HG03060 (cell line): Measurements from ENCODE around the gene MATK.

Source experiments
- ATAC-seq: cut with Tn5 transposase; IDR thresholded peaks from one replicate; pipeline ENCODE4 v1.9.1; 2021; ENCODE audit warnings: low read depth, moderate number of reproducible peaks; ENCODE audit not compliant: unreplicated experiment

The MATK gene

GRCh38 chr19:3792114-3792513 is 5.9 kb upstream of the MATK start:
- ATAC-seq = no peak

- no peak for ATAC-seq
Observed at GRCh38 chr19:3790941-3791340, 4.8 kb upstream of the MATK start.

- ATAC-seq = no peak
Observed at GRCh38 chr19:3790209-3790734, 4.1 kb upstream of the MATK start.

- no peak for ATAC-seq
Observed at GRCh38 chr19:3788996-3789778, 3.0 kb upstream of the MATK start.

GRCh38 chr19:3785451-3785937 is 687 bp downstream of the MATK start:
- no peak for ATAC-seq

GRCh38 chr19:3784607-3785450 is 1.4 kb downstream of the MATK start:
- no peak for ATAC-seq

- ATAC-seq = no peak
Observed at GRCh38 chr19:3783660-3784584, 2.3 kb downstream of the MATK start.

- no peak for ATAC-seq
Observed at GRCh38 chr19:3782903-3783302, 3.3 kb downstream of the MATK start.

- no peak for ATAC-seq
Observed at GRCh38 chr19:3782330-3782729, 3.9 kb downstream of the MATK start.

GRCh38 chr19:3781603-3782002 is 4.6 kb downstream of the MATK start:
- no peak for ATAC-seq

- no peak for ATAC-seq
Observed at GRCh38 chr19:3780786-3781304, 5.3 kb downstream of the MATK start.

- no peak for ATAC-seq
Observed at GRCh38 chr19:3778899-3779723, 7.1 kb downstream of the MATK start.

GRCh38 chr19:3778104-3778867 is 7.9 kb downstream of the MATK start:
- ATAC-seq = no peak

GRCh38 chr19:3776479-3777040 is 9.6 kb downstream of the MATK start:
- no peak for ATAC-seq

GRCh38 chr19:3775831-3776230 is 10.3 kb downstream of the MATK start:
- ATAC-seq = no peak

- no peak for ATAC-seq
Observed at GRCh38 chr19:3775374-3775711, 10.8 kb downstream of the MATK start.

- no peak for ATAC-seq
Observed at GRCh38 chr19:3774621-3775373, 11.4 kb downstream of the MATK start.
